K562 (cell line): ENCODE results near the gene ALDOB. TPM values are rescaled to one million over a fixed set of nuclear protein-coding genes. Genes with fewer than 3 reads are reported as not detected.

Experiments
- ATAC-seq: fragments of 200-7000 bp; cut with Tn5 transposase; 3 replicates; pipeline ENCODE4 v1.9.1; 2020; ENCODE audit warnings: moderate library complexity
- BruUV-seq: library from RNA; stranded (reverse); fragments of 400-500 nt; replicated peaks from 2 replicates; lab custom pipeline; 2021; lab: Mats Ljungman, UMichigan
- CTCF ChIA-PET: fragments of 300-600 bp; formaldehyde crosslinking; extraction: SDS; loops from one replicate; lab custom pipeline; 2021; ENCODE audit warnings: low intra/inter-chr PET ratio; lab: Yijun Ruan, JAX
- POLR2A ChIA-PET: fragments of 300-600, 350-650 bp; sonication (Branson Sonifier 250); formaldehyde crosslinking; extraction: SDS; loops from one replicate; lab custom pipeline; 2021; ENCODE audit warnings: antibody characterized with exemption, inconsistent platforms; lab: Yijun Ruan, JAX
- DNase-seq, 4 experiments: peaks; one replicate each; pipeline versions ENCODE4 v3.0.0 to v3.0.0-alpha.2; 2011 to 2018; ENCODE audit warnings: low spot score in 3 of 4, mixed read lengths in 3 of 4; ENCODE audit errors: extremely low read depth in 1 of 4
- FAIRE-seq: peaks from 2 replicates; lab custom pipeline; 2011; peaks lifted over from hg19 to GRCh38; lab: Jason Lieb, UNC
- H2AFZ ChIP-seq: 2 replicates; pipeline ENCODE4 v1.6.0; 2011; ENCODE audit warnings: low read depth, low read length, control low read depth, inconsistent platforms
- H3K27ac ChIP-seq: fragments of 200-600 bp; 3 replicates; pipeline ENCODE4 v1.8.0; 2011; ENCODE audit warnings: low read depth, mild to moderate bottlenecking, control low read depth, inconsistent platforms, low read length, moderate library complexity, mixed read lengths; ENCODE audit errors: extremely low read depth
- H3K27me3 ChIP-seq, 2 experiments: fragments of 300-600 bp in 1 of 2; 2 replicates in 1 of 2; 3 replicates in 1 of 2; pipeline versions ENCODE4 v1.6.0 to v1.8.0; 2011; ENCODE audit warnings: inconsistent platforms in 2 of 2, low read length in 2 of 2, mild to moderate bottlenecking in 1 of 2, mixed read lengths in 1 of 2, moderate library complexity in 1 of 2; ENCODE audit not compliant: control insufficient read depth in 2 of 2, insufficient read depth in 2 of 2
- H3K36me3 ChIP-seq: fragments of 300-600 bp; 3 replicates; pipeline ENCODE4 v1.8.0; 2011; ENCODE audit warnings: mild to moderate bottlenecking, low read length, inconsistent platforms; ENCODE audit not compliant: control insufficient read depth, insufficient read depth
- H3K4me1 ChIP-seq, 2 experiments: fragments of 200-600 bp in 1 of 2; replicated peaks in 1 of 2; 2 replicates in 1 of 2; 3 replicates in 1 of 2; pipeline versions ENCODE4 v1.5.1 to v1.8.0; 2011; ENCODE audit warnings: inconsistent platforms in 2 of 2, low read length in 2 of 2, mild to moderate bottlenecking in 1 of 2, mixed read lengths in 1 of 2, moderate library complexity in 1 of 2; ENCODE audit not compliant: control insufficient read depth in 2 of 2, insufficient read depth in 2 of 2
- H3K4me2 ChIP-seq: 2 replicates; pipeline ENCODE4 v1.6.1; 2011; ENCODE audit warnings: low read length, control low read depth, inconsistent platforms, mixed read lengths; ENCODE audit not compliant: insufficient read depth
- H3K4me3 ChIP-seq: fragments of 200-600 bp; sonication (generic), shearing (Covaris generic); 2 replicates; pipeline ENCODE4 v1.5.1; 2016; ENCODE audit warnings: control low read depth, inconsistent platforms
- H3K79me2 ChIP-seq: fragments of 200-600 bp; 3 replicates; pipeline ENCODE4 v1.8.0; 2011; ENCODE audit warnings: low read length, inconsistent platforms; ENCODE audit not compliant: control insufficient read depth, insufficient read depth
- H3K9ac ChIP-seq, 2 experiments: 2 replicates each; pipeline versions ENCODE4 v1.6.0 to v1.6.1; 2011; ENCODE audit warnings: low read depth in 2 of 2, low read length in 2 of 2, control low read depth in 1 of 2, inconsistent platforms in 1 of 2, mild to moderate bottlenecking in 1 of 2, mixed read lengths in 1 of 2; ENCODE audit not compliant: insufficient read depth in 1 of 2
- H3K9me1 ChIP-seq: one replicate; pipeline ENCODE4 v1.6.0; 2011; ENCODE audit warnings: inconsistent platforms, mild to moderate bottlenecking, low read length, moderate library complexity; ENCODE audit not compliant: control insufficient read depth, insufficient read depth
- H3K9me3 ChIP-seq: replicated peaks from 2 replicates; pipeline ENCODE4 v1.5.1; 2011; ENCODE audit warnings: low read depth, low read length, inconsistent platforms; ENCODE audit not compliant: control insufficient read depth, insufficient read depth
- H4K20me1 ChIP-seq: replicated peaks from 2 replicates; pipeline ENCODE4 v1.6.1; 2011; ENCODE audit warnings: low read length, inconsistent platforms, mixed read lengths; ENCODE audit not compliant: control insufficient read depth, insufficient read depth
- ARID1B ChIP-seq: fragments of 450-650 bp; IDR thresholded peaks from 2 replicates; pipeline ENCODE4 v1.6.1; 2016; ENCODE audit warnings: antibody characterized with exemption, mild to moderate bottlenecking, inconsistent platforms
- DACH1 ChIP-seq: fragments of 450-650 bp; IDR thresholded peaks from 2 replicates; pipeline ENCODE4 v1.6.1; 2018; ENCODE audit not compliant: partially characterized antibody
- DIDO1 ChIP-seq: fragments of 450-650 bp; IDR thresholded peaks from 2 replicates; pipeline ENCODE4 v1.6.1; 2016; ENCODE audit warnings: low read depth, missing biosample characterization, missing genetic modification characterization
- EP400 ChIP-seq: fragments of 450-650 bp; IDR thresholded peaks from 2 replicates; pipeline ENCODE4 v1.6.1; 2017; ENCODE audit warnings: antibody characterized with exemption, mild to moderate bottlenecking, moderate library complexity
- GTF2E2 ChIP-seq: fragments of 200-800 bp; sonication (Bioruptor generic); IDR thresholded peaks from 2 replicates; pipeline ENCODE4 v1.6.1; 2016; ENCODE audit warnings: missing genetic modification characterization, missing compliant biosample characterization
- KLF16 ChIP-seq: IDR thresholded peaks from 2 replicates; pipeline ENCODE4 v1.6.1; 2016; ENCODE audit warnings: antibody characterized with exemption
- MAFF ChIP-seq: IDR thresholded peaks from 2 replicates; pipeline ENCODE4 v1.6.1; 2012; ENCODE audit warnings: low read length, improper control_type of control experiment
- MXI1 ChIP-seq: IDR thresholded peaks from 2 replicates; pipeline ENCODE4 v1.6.1; 2011; ENCODE audit warnings: low read depth, mild to moderate bottlenecking, improper control_type of control experiment, low read length
- PHB ChIP-seq: fragments of 250-450 bp; sonication (Bioruptor Pico); IDR thresholded peaks from 2 replicates; pipeline ENCODE4 v1.5.0; 2021
- POLR2AphosphoS2 ChIP-seq: IDR thresholded peaks from 2 replicates; pipeline ENCODE4 v1.6.1; 2012; ENCODE audit warnings: low read length, improper control_type of control experiment
- POLR2H ChIP-seq: IDR thresholded peaks from 2 replicates; pipeline ENCODE4 v1.6.1; 2016; ENCODE audit warnings: missing genetic modification characterization, low read depth, mild to moderate bottlenecking, control low read depth, missing compliant biosample characterization, moderate library complexity
- PTTG1 ChIP-seq: fragments of 450-650 bp; IDR thresholded peaks from 2 replicates; pipeline ENCODE4 v1.6.1; 2016; ENCODE audit warnings: low read depth, mild to moderate bottlenecking, missing genetic modification characterization, missing compliant biosample characterization
- PURB ChIP-seq: sonication (generic); formaldehyde crosslinking; IDR thresholded peaks from 2 replicates; pipeline ENCODE4 v1.9.0; 2021; ENCODE audit warnings: low read depth, mild to moderate bottlenecking, missing genetic modification reagents
- ZBTB8A ChIP-seq: fragments of 450-650 bp; IDR thresholded peaks from 2 replicates; pipeline ENCODE4 v1.6.1; 2018; ENCODE audit warnings: mild to moderate bottlenecking, moderate library complexity; ENCODE audit not compliant: partially characterized antibody
- ZC3H8 ChIP-seq: fragments of 450-650 bp; IDR thresholded peaks from 2 replicates; pipeline ENCODE4 v1.6.1; 2017
- ZNF830 ChIP-seq: fragments of 250-450 bp; sonication (Bioruptor Pico); IDR thresholded peaks from 2 replicates; pipeline ENCODE4 v1.5.0; 2021; ENCODE audit warnings: mild to moderate bottlenecking
- WGBS: fragments of 100-300 bp; shearing (Covaris generic); methylation state at CpG from one replicate; pipeline ENCODE4 v1.1.6; 2016; ENCODE audit warnings: low coverage, mixed read lengths; ENCODE audit not compliant: insufficient coverage; ENCODE audit errors: missing lambda C conversion rate; 5-methylcytosine and 5-hydroxymethylcytosine counted together
- in situ Hi-C: fragments of 300-500 bp; cut with MboI; formaldehyde crosslinking; loops from 4 replicates; pipeline ENCODE4 v1.15.0; 2018; ENCODE audit warnings: inconsistent platforms, mixed read lengths
- intact Hi-C: fragments of 100-400 bp; cut with micrococcal nuclease; formaldehyde crosslinking; loops from 2 replicates; pipeline ENCODE4 v1.14.2; 2022
- polyA plus RNA-seq, 8 experiments: library from polyadenylated mRNA; depleted of rRNA in 4 of 8; stranded (reverse) in 5 of 8; unstranded in 3 of 8; fragments of >200 nt; fragmentation: Nextera tagmentation in 2 of 8; fragmentation: Illumina TruSeq in 1 of 8; extraction: Ambion mirVana in 2 of 8; extraction: Trizol in 1 of 8; gene quantifications; 2 replicates each; pipeline versions ENCODE4 v1.2.1 to v1.2.3, GENCODE V29; 2011 to 2014; ENCODE audit warnings: inconsistent platforms in 1 of 8, missing spikeins in 1 of 8
- total RNA-seq, 7 experiments: library from RNA; depleted of rRNA in 6 of 7; stranded (reverse); fragments of >200 nt in 6 of 7; fragmentation: Illumina TruSeq in 2 of 7; extraction: Trizol in 2 of 7; gene quantifications; 2 replicates each; pipeline versions ENCODE4 v1.2.1 to v1.2.3, GENCODE V29; 2011 to 2021; ENCODE audit warnings: low replicate concordance in 1 of 7

Gene ALDOB
- total and polyA plus RNA-seq, 9 of the 15 experiments (the other 6 are each of a cell fraction or from before 2014, with no cell fraction given), result 0.80 TPM; not detected in 8

DNA sequence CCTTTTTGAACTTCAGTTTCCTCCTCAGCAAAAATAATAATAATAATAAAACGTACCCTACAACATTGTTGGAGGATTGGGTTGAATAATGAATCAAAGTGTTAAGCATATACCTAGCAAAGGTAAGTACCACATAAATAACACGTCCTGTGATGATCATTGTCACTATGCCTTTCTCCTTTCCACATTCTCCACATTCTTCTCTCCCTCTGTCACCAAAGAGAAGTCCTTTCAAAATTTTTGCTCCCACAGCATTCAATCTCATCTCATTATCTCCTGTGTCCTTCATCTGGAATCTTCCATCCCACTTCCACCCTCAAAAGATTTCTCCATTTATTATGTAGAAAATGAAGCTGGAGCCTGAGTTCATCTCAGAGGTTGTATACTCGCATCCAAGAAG, 7.2 kb upstream of the ALDOB start:
- Histone ChIP-seq H3K9me1 (no peaks in the 10 kb centered on the region), H3K4me3 (no peak overlapping the region), H2AFZ (no peak overlapping the region), H3K27me3 (peaks cover 3 to 8% of the 10 kb centered on the region in 2 experiments; a peak in 2 of 5 replicates), H3K79me2 (no peaks in the 10 kb centered on the region), H3K9me3 (no peaks in the 10 kb centered on the region), H3K9ac (no peak overlapping the region), H3K4me1 (no peaks in the 10 kb centered on the region), H3K4me2 (no peak overlapping the region), H3K27ac (no peak overlapping the region), H3K36me3 (no peaks in the 10 kb centered on the region), H4K20me1 (no peaks in the 10 kb centered on the region)
- WGBS, result 0% methylated on average over 3 of the region's 3 CpGs
- no TSS peak for BruUV-seq
- ChIA-PET POLR2A (interaction anchor here (0.7 to 1.1 kb wide), 2 partner anchors 22 to 867 kb away, joined by 3 read pairs; no protein-coding TSS in a partner anchor), CTCF (no interaction called here)
- in situ Hi-C loops, result no loop called here
- DNase-seq (no peak), ATAC-seq (no peak), FAIRE-seq (no peak)
- intact Hi-C loops, result no loop called here
- TF ChIP-seq PURB (CRISPR knock-in tag), result no peak

DNA sequence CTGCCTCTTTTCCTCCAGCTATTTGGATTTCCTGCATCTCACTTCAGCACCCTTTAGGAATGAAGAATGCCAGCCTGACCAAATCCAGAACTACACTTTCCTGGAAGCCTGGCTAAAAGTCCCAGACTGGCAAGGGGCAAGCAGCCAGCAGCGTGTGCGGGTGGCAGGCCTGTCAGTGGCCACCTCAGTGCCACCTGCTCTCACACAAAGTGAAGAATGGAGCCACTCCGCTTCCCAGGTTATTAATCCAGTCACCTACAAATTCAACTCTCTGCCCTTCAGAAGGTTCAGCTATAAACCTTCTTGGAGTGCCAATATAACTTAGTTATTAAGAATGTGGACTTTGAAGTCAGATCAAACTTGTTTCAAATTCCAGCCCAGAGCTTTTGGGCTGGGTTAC, 6.7 kb upstream of the ALDOB start:
- H3K4me2 ChIP-seq, result no peak overlapping the region
- 0 out of 4 replicates have a peak overlapping the region, but pooled peaks of 1 of the 2 experiments have one; percentile 45 for H3K9ac ChIP-seq
- no peaks in the 10 kb centered on the region for H3K36me3 ChIP-seq
- in situ Hi-C loops, result no loop called here
- no peaks in the 10 kb centered on the region for H3K9me3 ChIP-seq
- peaks cover 3 to 8% of the 10 kb centered on the region in 2 experiments; a peak in 2 of 5 replicates for H3K27me3 ChIP-seq
- intact Hi-C loops, result no loop called here
- H3K79me2 ChIP-seq, result no peaks in the 10 kb centered on the region
- H2AFZ ChIP-seq, result no peak overlapping the region
- BruUV-seq, result no TSS peak
- CTCF ChIA-PET, result no interaction called here
- POLR2A ChIA-PET, result interaction anchor here (0.7 to 1.1 kb wide), 2 partner anchors 21 to 867 kb away, joined by 3 read pairs; no protein-coding TSS in a partner anchor
- H3K4me1 ChIP-seq, result no peaks in the 10 kb centered on the region
- ATAC-seq (no peak), FAIRE-seq (no peak), DNase-seq (no peak)
- no peak overlapping the region for H3K4me3 ChIP-seq
- no peaks in the 10 kb centered on the region for H3K9me1 ChIP-seq
- H4K20me1 ChIP-seq, result no peaks in the 10 kb centered on the region
- WGBS, result 2% methylated on average over 3 of the region's 3 CpGs
- no peak overlapping the region for H3K27ac ChIP-seq
- TF ChIP-seq POLR2H (tag), result no peak
- no peak for TF ChIP-seq MXI1
- no peak for TF ChIP-seq ZC3H8
- no peak for TF ChIP-seq ZNF830 (CRISPR knock-in tag)
- TF ChIP-seq EP400, result no peak
- TF ChIP-seq ZBTB8A, result no peak
- no peak for TF ChIP-seq KLF16
- TF ChIP-seq POLR2AphosphoS2, result no peak
- no peak for TF ChIP-seq PTTG1 (tag)
- TF ChIP-seq DACH1, result no peak
- no peak for TF ChIP-seq PHB
- TF ChIP-seq DIDO1, result no peak
- TF ChIP-seq GTF2E2 (tag), result no peak
- TF ChIP-seq ARID1B, result no peak
- TF ChIP-seq MAFF, result no peak
